CD4-positive, alpha-beta T cell treated with Interleukin-1 beta for 1 hour (primary cell): ENCODE data around the gene PMAIP1.

Experiments
- DNase-seq, 2 donors: peaks; one replicate each; pipeline ENCODE4 v3.0.0-alpha.2; 2020 to 2022

The PMAIP1 gene

DNA sequence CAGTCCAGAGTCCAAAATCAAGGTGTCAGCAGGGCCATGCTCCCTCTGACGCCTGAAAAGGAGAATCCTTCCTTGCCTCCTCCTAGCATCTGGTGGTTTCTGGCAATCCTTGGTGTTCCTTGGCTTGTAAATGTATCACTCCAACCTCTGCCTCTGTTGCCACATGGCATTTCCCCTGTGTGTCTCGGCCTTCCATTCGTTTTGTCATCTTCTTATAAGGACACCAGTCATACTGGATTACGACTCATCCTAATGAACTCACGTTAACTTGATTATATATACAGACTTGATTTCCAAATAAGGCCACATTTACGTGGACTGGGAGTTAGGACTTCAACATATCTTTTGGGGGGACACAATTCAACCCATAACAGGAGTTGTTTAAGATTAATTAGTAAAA lies 15.8 kb downstream of the PMAIP1 start:
- no peak for DNase-seq

DNA sequence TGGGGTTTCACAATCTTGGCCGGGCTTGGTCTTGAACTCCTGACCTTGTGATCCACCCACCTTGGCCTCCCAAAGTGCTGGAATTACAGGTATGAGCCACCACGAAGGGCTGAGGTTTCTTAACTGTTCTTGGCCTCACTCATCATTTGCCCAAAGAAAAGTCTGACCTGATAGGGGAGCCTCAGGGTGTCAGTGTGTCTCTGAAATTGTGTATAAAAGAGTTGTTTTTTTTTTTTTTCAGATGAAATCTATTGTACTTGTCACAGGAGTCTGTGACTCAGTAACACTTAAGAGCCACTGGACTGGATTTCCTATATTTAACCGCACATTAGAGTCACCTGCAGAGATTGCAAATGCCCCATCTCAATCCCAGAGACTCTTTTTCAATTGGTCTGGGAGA lies 16.9 kb downstream of the PMAIP1 start:
- no peak for DNase-seq

DNA sequence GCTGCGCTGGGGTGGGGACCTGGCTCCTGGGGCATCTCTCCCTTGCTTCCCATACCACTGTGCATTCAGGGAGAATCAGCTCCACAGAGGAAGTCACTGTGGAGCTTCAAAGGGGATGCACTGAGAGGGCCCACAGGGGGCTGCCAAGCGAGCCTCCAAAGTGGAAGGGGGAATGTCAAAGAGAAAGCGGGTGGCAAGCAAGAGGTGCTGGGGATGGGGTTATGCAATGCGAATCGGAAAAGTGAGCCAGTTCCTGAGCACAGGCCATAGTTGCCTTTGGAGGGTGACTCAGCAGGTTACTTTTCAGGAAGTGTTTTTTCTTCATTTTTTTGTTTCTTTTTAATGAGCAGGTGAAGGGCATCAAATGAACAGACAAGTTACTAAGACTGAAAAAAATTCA lies 17.6 kb downstream of the PMAIP1 start:
- peak in 1 of 2 donors; percentile 28 for DNase-seq

DNA sequence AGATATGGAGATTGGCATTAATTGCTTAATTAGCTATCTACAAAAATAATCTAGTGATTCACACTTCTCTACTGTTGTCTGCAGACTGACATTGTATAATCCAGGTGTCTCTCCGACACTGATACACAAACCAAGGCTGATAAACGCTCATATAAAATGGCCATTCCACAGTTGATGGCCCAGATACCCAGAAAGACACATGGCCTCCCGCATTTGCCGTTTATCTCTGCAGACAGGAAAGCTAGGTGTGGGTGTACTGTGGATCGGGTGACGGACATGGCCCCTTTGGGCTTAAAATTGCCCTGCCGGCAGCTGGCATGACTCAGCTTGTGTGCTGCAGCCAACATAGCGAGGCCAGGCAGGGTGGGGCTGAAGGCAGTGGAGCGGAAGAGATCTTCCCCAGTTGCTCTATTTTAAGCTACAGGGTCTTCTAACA lies 18.5 kb downstream of the PMAIP1 start:
- peak in 1 of 2 donors; percentile 45 for DNase-seq

DNA sequence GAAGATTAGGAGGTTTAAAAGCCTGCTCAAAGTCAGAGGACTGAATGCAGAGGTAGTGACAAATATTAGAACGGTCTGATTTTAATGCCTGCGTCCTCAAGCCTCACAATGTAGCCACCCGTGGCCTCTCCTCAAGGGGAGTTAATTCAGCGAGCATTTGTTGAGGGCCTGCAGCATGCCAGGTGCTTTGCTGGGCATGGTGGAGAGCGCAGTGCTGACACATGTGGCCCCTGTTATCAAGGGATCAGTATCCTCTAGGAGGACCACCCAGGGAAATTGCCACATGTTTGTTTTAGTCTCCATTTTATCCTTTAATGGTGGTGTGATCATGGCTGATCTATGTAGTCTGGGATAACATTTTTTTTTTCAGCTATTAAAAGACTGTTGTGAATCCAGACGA lies 19.2 kb downstream of the PMAIP1 start:
- no peak for DNase-seq

DNA sequence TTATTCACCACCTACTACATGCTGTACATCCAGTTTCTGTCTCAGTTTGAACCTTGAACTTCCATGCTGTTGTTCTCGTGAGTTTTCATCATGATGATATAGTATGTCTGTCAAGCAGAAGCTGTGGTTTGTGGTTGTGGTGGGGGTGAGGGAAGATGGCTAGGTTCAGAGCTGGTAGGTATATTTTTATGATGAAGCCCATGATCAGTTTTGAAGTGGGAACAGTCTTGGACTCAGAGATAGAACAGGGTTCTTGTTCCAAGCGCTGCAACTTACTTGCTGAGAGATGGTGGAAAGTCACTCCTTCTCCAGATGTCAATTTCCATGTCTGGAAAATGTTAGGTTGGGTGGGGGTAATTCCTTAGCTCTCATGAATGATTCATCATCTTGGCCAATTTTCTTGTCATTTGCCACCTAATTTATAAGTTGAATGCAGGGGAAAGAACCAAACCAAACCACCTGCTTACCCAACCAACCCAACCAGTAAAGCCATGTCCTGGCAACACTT lies 21.6 kb downstream of the PMAIP1 start:
- peak in 1 of 2 donors; percentile 24 for DNase-seq

DNA sequence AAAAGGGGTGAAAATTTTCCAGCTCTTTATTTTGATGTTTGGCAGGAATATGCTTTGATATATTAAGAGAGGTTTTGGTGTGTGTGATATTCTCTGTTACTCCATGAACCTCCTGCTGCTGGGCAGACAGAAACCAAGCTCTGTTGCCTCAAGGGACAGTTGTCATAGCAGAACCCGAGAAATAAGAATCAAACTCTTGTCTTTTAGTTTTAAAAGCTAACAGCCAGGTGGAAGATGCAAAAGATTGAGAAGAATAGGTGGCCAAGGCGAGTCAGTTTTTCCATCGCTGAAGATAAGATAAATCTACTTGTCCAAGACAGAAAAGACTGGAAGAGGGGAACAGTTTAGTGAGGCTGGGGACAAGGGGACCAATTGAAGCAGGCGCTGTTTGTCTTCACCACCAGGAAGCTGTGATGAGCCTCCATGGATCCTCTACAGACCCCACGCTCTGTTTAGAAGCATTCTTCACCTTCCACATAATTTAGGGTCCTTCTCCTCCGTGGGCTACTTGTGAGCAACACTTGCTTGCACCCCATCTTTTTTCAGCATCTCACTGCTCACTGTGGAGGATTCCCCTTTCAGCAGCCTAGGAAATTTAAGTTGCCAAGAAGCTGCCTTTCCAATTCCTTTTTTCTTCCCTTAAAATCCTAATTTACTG lies 23.9 kb downstream of the PMAIP1 start:
- no peak for DNase-seq

DNA sequence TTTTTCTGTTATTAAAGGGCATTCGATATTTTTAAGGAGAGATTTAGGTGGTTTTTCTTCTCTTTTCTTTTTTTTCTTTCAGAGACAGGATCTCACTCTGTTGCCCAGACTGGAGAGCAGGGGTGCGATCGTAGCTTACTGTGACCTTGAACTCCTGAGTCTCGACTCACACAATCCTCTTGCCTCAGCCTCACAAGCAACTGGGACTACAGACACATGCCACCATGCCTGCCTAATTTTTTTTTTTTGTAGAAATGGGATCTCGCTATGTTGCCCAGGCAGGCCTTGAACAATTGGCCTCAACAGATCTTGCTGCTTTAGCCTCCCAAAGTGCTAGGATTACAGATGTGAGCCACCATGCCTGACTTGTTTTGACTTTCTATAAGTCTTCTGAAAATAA lies 26.3 kb downstream of the PMAIP1 start:
- DNase-seq = no peak

DNA sequence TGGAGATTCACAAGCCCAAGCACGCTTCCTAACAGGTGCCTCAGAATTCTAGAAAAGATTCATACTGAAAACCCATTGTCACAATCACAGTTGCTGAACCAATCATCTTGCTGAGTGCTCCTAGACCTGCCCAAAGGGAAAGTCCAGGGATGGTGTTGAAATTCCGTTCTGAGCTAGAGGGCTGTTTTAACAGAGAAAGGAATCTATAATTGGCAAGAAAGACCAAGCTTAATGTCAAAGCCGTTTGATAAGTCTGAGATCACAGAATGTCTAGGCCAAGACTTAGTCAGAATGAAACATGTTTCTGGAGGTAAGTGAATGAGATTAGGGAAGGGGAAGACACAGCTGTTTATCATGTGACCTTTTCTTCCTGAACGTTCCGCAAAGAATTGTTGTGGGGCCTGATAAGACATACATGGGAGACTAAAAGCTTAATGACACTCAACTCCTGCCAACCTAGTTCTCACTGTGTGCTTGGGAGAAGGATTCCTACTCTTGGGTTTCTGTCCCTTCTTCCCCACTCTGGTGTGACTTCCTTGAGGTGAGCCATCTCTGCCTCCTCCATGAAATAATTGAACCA lies 27.5 kb downstream of the PMAIP1 start:
- DNase-seq = no peak

DNA sequence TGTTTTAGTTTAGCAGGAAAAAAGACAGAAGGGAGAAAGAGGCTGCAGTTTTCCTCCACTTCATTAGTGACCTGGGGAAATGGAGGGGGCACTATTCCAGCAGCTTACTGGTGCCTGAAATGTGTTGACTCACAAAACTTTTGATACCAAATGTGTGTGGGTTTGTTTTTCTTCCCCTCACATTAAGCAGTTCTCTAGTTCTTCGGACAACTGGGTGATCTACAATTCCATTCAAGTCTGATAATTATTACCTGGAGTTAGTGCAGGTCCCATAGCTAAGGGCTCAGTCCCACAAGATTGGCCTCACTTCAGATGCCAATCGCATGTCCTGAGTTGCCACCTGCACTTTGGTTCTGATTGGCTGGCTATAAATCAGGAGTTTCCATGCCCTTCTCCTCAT lies 28.4 kb downstream of the PMAIP1 start:
- no peak for DNase-seq

DNA sequence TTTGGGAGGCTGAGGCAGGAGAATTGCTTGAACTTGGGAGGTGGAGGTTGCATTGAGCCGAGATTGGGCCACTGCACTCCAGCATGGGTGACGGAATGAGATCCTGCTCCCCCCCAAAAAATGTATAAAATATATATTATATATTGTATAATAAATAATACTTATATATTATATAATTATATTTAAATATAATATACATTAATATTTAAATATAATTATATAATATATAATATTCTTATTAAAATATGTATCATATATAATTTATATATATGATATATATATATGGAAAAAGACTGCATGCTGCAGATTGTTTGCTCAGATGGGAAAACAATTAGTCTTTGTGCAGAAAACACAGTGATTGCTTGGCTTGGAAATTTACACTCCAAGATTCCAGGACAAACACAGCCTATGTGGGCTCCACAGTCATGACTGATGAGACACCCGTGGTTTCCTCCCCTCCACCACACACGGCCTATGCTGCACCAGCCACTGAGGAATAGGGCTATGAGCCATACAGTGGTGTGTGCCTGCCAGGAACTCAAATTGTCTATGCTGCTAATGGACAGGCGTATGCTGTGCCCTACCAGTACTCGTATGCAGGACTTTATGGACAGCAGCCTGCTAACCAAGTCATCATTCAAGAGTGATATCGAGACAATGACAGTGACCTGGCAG lies 30.0 kb downstream of the PMAIP1 start:
- no peak for DNase-seq

DNA sequence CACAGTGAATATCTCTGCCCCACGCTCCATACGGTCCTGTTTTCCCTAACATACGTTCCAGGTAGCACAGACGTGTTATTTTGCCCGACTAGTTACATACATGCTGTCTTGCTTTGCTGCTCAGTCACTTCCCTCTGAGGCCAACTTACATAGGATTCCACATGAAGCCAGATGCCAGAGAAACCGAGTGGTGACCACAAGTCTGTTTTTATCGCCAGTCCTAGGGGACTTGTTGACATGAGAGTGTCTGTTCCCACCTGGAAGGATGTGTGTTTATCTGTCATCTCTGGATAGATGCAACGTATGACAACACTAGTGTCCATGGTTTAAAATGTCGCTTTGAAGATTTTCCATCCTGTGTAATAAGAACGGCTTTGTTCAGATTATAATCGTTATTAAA lies 32.6 kb downstream of the PMAIP1 start:
- no peak for DNase-seq

DNA sequence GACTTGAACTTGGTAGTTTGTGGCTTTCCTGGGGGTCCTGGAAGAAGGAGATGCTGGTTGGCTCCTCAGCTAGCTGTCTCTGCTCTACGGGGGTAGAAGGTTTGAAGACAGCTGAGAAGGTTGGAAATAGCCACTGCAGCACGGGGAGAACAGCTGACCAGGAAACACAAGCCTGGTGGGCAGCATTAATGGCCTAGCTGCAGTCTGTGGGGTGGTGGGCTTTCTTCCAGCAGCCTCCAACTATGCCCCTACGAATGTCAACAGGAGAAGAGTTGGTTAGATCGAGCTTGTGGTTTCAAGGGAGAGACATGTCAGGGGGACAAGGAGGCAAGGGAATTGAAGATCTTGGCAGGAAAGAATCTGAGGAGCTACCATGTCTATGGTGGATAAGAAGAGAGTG lies 38.9 kb downstream of the PMAIP1 start:
- no peak for DNase-seq

DNA sequence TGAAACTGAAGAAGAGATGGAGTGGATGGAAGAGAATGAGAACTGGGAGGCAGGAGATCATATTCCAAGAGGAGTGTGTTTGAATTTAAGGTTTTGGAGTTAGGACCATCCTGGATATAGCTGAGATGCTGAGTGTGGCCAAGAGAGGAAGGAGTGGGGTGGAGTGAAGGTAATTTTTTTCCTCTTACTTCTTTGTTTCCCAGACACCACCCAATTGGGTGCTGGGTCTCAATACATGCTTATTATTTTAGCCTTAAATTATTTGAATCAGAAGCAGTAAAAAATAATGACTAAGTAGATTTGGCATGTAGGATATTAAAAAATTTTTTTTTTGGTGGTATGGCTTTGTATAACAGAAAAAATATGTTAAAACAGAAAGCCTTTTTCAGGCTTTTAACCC lies 39.3 kb downstream of the PMAIP1 start:
- no peak for DNase-seq

DNA sequence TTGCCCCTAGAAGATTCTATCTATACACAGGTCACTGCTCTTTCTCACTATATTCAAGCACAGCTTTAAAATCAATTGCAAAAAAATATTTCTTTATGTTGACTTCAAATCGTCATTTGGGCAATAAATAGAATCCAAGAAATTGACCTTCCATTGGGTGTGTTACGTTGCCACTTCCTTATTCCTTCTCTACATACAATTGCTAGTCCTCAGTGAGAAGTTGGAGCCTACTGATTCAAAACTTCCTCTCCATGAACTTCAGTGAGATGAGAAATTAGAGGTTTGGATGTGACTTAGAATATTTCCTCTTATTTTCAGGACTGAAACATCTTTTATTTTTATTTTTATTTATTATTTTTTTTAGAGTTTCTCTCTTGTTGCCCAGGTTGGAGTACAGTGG lies 40.3 kb downstream of the PMAIP1 start:
- DNase-seq = no peak

DNA sequence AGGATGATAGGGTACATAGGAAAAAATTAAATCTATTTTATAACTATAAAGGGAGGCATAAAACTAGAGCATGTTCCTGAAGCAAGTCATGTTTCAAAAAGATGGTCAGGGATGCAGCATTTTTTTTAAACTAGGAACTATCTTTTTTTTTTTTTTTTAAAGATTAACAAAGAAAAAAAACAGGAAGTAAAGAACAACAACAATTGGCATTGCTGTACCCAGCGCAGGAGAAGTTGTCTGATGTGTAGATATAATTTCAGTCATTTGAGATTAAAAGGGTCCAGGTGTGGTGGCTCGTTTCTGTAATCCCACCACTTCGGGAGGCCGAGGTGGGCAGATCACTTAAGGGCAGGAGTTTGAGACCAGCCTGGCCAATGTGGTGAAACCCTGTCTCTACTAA lies 41.5 kb downstream of the PMAIP1 start:
- no peak for DNase-seq

DNA sequence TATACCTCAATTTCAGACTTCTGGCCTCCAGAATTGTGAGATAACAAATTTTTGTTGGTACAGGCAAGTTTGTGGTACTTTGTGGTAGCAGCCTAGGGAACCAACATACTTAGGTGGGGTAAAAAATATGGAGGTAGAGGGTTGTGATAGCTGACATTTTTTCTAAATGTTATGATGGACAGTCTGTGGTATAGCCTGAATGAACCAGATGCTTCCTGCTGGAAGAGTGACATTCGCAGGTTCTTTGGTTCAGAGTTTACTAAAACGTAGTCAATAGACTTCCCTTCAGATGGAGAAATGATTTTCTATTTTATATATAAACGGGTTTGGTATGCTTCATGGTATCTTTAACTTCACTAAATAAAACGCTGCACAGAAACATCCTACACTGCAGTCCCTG lies 42.8 kb downstream of the PMAIP1 start:
- DNase-seq = no peak

DNA sequence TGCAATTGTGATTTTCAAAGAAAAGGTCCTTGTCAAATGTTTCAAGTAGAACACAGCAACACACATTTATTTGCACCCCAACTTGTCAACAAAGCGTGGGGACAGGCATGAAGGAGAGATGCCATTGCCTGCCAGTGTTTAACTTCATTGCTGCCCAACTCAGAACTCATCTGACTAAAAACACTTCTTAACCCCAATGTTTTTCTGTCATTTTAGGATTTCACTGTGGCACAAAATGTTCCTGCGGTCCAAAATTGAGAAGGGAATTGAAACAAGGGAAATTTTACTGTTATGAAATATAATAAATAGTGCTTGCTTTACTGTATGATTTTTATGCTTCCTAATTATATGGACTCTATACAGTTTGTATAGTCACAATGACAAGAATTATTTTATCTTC lies 45.7 kb downstream of the PMAIP1 start:
- DNase-seq = no peak

DNA sequence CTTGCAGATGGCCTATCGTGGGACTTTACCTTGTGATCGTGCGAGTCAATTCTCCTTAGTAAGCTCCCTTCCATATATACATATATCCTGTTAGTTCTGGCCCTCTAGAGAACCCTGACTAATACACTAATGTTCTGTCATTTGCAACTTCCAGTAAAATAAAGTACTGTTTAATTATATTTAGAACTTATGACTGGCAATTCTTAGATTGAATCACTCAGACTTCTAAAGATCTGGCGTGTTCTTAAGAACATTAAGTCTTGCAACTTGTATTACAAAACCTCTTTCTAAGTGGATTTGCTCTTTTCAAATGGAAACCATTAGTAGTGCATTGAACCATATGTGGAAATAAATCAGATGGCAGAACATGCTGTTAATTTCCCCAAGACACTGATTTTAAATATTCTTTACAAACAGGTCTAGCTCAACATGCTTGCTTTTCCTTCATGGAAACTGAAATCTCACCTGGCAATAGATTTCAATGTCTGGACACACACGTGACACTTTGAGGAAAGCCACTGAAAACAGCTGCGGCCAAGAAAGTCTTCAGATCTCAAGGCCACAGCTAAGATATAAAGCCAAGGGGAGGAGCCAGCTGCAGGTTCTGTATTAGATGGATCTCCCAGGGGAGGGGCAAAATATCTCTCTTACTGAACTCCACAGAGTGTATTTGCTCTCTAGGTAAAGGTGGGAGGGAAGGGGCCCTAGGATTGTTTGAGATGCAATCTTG lies 50.6 kb downstream of the PMAIP1 start:
- no peak for DNase-seq

DNA sequence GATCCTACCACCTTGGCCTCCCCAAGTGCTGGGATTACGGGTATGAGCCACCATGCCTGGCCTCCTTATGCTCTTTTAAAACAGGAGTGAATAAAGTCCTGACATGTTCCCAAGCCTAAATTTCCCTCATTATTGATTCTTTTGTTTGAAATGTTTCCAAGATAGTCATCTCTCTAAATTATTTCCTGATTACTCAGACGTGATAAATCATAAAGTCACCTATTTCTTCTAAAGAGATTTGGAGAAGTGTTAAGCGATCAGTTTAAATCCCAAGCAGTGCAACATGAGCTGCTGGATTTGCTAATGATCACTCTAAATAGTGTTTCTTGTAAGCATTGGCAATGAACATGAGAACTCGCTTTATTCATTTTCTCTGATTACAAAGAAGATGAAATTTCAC lies 51.8 kb downstream of the PMAIP1 start:
- no peak for DNase-seq

DNA sequence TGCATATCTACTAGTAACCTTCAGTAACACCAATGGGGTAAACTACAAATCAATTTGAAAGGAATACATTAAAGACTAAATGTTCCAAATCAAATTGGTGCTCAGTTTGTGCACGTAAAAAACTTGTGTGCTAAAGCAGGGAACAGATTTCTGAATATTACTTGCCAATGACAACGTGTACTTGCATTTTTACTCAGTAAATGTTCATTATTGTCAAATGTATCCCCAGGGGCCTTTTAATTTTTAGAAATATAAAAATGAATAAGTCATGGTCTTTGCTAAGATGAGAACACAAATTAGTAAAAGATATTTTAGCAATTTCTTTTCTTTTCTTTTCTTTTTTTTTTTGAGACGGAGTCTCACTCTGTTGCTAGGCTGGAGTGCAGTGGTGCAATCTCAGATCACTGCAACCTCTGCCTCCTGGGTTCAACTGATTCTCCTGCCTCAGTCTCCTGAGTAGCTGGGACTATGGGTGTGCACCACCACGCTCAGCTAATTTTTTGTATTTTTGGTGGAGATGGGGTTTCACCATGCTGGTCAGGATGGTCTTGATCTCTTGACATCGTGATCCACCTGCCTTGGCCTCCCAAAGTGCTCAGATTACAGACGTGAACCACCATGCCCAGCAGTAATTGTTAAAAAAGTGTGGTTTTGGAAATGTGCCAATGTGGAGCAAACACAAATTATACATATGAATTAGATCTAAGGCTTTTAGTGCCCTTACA lies 52.6 kb downstream of the PMAIP1 start:
- DNase-seq = no peak
